ENCODE results near the gene ACOXL.
"Not testable (repeated sequence)": the region's sequence is repeated elsewhere in the genome, so short reads cannot be mapped to it uniquely, and the experiment has no call there.

The ACOXL gene

DNA sequence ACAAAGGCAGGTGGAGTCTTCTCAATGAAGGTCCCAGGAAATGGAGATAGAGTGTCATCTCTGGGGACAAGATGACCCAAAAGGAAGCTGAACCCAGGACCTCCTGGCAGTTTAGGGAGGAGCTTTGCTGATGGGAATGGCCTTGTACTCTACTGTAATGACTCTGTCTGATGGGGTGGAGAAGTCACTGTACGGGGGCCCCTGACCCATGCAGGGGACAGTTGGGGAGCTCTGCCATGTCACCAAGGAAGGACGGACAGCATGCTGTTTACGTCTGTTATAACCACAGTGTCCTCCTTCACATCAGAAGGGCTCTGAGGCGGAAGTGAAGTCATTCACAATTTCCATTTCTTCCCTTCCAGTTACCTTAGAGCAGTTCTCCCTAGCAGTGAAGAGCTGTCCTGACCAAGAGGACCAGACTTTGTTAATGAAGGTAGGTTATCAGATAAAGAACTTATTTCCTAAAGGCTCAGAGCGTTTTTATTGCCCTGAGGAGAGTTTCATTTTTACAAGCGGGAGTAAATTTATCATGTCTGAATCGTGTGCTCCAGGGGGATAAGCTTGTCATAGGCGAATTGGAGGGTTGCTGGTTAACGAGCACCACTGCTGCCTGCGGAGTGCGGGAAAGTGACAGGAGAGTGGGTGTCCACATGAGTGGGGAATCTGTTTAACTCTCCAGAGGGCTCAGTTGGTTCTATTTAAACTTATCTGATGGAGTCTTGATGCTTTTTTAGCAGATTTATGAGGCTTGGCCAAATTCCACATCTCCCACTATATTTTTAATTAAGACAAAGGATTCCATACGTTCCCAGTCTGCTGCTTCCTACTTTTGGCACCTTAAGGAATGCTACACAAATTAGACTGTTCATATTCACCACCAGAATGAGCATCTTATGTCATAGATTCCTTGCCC is 316.7 kb downstream of the ACOXL start:
- no peak for DNase-seq

DNA sequence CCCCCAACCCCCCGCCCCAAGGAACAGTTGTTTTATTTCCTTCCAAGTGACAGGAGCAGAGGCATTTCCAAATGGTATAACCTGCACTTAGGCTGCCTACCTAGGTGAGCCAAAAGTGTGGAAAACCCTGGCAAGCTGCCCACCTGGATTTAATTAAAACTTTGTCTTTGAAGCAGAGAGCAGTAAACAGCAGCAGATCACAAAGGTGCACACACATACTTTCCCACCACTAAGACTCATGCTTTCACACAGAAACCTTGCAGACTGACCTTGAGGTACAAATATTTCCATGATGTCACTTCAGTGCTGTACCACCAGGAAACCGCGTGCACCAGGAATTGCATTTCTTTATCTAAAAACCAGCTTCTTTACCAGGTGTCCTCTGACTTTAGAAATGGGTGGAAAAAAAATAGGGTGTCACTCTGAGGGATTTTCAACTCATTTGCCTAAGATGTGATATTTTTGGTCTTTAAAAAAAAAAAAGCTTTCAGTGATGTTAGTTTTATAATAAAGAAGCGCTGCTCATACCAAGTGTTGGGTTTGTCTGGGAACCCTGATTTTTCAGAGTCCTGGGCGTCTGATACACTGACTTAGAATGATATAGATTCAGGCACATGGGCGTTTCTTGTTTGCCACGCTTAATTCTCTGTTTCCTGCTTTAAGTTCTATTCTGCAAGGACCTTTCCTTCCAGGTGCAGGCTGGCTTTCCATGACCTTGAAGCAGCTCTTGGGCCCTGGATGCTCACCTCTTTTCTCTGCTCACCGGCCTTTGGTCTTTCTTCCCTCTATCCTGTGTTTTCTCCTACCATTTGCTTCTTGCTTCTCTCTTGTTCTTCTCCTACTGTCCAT is 317.6 kb downstream of the ACOXL start:
- DNase-seq, result no peak

DNA sequence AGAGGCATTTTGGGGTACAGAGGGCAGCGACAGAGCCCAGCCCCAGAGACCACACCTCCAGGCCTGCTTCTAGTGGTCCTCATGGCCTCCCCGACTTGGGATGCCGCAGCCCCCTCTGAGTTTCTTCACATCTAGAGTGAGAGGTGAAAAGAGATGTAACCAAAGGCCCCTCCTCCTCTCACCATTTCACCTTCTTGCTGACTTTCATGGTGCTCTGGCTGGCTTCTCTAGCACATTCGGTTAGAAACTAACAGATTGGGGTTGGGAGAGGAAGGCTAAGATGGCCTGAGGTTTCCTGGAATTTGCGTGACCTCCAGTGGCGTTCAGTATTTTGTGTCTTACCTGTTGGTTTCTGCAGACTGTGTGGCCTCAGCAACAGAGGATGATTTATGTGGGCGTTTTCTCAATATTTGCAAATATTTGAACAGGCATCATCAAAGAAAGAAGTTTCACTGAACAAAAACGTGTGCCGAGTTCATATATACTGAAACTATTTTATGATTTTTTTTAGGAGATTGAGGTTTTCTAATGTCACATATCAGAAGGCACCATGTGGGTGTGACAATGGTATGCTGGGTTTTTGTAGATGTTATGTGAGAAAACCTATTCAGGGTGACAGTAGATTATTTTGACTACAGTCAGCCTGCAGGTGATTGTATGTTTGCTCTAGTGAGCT is 318.5 kb downstream of the ACOXL start:
- no peak for DNase-seq

DNA sequence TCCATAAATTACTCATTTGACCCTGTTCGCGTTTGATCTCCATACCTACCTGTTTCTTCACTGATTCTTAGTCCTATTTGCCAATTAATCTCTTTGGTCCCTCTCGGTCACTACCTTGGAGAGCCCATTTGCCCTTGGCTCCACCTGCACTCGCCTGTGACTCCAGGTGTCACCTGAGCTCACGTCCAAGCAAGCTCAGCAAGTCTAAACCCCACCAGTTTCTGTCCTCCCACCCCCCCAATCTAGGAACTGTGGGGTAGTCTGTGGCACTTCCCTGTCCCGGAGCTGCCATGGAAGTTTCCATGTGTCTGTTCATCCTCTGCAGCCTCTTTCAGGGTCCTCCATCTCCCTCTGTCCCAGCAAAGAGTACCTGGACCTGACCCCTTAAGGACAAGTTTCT is 320.2 kb downstream of the ACOXL start:
- DNase-seq, result no peak

DNA sequence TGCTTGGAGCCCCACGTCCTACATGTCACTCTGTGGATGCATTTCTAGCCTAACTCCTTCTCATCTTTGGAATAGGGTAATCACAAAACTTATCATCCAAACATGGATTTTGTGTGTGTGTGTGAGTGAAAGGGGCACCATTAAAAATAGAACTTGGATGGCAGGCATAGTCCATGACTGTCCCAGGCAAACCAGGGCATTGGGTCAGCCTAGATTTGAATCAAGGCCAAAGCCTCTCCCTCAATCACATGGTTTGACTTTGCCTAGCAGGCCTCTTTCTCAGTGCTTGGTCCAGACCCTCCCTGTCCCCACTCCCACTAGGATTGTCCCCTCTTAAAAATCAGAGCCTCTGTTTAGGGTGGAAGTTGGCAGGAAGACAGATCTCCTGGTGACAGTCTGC is 320.9 kb downstream of the ACOXL start:
- no peak for DNase-seq

DNA sequence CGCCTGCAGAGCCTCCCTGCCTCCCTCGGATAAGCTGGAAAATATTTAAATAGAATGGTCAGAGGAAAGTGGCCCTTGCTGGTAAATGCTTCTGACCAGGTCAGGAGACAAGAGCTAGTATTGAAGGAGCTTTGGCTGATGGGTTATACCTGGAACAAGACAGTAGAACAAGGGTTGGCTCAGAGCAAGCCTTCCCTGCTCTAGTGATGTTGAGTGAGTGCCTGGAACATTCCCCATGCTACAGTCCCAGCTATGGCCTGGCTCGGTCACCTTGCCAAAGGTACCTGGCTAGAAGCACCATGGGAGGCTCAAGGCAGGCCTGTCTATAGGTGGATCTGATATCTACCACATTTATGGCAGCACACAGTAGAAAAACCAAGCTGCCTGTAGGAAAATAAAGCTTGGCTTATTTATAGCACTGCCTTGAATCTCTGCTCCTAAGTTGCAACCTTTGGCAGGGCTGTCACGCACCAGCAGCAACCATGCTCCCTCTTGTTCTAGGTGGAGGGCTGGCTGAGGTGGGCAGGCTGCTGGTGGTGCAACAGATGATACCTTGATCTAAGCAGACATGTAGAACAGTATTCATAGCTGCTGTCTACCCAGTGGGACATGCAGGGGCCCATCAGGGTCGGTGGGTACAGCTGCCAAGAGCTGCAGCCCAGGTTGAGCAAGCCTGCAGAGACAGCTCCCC is 321.6 kb downstream of the ACOXL start:
- no peak for DNase-seq

DNA sequence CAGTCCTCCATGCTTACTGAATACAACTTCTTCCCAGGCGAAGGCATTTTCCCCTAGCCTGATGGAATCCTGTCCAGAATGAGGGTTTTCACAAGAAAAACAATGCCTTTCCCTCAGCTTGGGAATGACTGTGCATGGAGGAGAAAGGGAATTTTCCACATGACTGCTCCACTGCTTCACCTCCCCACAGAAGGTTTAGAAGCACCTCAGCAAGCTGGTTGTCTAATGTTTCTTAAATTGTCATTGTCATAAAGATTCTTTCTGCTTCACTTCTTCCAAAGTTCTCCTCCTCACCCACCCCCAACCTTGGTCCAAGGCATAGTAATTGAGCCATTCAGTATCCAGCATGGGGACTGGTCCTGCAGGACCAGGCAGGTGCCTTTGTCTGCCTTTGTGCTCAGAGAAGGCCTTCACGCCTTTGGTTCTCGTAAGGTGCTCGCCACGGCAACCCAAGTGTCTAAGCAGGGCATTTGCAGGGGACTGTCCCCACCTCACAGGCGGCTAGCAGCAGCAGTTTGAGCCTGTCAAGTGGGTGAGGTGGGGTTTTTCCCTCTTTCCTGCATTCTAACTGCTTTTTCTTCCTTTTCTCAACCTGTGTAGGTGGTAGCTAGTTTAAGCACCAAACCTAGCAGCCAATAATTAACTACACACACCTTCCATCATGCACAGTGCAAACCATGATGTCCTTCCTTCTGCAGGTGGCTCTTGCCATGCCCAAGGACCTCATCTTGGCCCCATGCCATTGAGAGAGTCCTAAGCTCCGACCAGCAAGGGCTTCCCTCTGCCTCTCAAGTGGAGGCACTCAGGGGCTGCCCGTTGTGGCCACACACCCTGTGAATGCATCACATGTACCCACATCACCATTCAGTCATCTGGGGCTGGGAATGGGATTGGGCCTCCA is 322.7 kb downstream of the ACOXL start:
- no peak for DNase-seq

DNA sequence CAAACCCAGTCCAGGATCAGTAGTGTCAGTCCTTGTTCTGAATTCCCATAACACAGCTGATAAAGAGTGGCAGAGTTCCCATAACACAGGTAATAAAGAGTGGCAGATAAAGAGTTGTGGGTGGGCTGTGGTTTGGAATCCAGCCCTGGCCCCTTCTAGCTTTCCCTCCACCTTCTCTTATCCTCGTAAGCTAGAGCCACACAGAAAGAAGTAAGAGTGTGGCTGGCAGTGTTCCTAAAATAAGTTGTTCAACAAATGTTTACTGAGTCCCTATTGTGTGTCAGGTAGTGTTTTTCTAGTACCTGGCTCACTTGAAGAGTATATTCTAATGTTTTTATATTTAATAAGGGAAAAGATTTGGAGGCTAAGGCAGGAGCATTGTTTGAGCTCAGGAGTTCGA is 323.4 kb downstream of the ACOXL start:
- no peak for DNase-seq

DNA sequence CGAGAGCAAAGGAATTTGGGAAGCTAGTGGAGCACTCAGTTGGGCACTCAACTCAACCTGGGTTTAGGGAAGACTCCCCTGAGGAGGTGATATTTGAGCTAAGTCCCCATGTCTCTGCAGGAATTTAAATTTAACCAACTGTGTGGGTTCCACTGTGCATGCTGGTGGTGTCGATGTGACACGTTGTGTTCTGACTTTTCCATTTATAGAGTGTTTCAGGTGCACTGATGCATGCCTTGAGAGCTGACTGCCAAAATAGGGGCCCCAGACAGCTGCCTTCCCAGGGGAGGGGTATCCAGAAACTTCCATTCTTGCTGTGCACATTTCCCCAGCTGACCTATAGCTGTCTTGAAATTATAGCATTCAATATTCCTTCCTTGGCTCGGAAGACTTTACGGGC is 324.7 kb downstream of the ACOXL start:
- DNase-seq, result no peak

DNA sequence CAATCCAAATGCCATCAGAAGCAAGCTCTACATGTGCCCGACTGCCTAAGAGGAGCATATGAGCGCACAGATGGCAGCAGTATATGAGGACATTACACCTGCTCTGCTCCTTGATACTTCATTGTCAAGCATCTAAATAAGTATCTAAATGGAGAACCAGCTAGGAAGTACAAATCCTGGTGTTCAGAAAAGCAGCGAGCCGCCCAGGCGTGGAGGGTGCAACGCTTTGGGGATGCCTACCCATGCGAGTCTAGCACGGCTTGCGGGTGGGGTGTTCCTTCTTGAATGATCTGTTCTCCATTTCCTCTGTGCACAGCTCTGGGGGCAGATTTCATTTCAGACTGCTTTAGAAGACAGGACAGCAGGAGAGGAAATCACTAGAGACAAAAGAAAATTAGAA is 325.3 kb downstream of the ACOXL start:
- DNase-seq, result no peak

DNA sequence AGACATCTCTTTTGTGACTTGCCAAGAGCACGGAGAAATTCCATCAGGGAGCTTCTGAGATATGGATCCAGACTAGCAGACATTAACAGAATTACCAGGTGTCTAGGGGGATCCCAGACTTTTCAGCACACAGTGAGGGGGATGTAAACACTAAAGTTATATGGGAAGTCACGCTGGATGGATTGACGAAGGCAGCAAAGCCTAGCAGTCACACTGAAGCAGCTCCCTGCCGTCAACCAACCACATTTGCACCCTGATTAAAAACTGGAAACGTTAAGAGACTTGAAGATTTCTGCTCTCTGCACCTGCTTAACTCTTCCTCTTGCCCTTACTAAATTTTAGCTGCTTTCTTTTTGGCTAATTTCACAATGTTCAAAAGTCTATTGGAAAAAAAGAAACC is 325.9 kb downstream of the ACOXL start:
- no peak for DNase-seq

DNA sequence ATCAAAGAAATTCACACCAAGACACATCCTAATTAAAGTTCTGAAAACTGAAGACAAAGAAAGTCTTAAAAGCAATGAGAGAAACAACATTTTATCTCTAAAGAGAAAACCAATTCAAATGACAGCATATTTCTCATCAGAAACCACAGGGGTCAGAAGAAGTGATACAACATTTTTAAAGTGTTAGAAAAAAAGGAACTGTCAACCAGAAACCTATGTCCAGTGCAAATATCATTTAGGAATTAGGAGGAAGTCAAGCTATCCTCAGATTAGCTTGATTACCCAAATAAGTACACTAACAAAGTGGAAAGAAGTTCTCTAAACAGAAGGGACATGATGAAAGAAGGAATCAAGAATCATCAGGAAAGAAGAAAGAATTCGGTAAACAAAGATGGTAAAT is 328.8 kb downstream of the ACOXL start:
- no peak for DNase-seq

DNA sequence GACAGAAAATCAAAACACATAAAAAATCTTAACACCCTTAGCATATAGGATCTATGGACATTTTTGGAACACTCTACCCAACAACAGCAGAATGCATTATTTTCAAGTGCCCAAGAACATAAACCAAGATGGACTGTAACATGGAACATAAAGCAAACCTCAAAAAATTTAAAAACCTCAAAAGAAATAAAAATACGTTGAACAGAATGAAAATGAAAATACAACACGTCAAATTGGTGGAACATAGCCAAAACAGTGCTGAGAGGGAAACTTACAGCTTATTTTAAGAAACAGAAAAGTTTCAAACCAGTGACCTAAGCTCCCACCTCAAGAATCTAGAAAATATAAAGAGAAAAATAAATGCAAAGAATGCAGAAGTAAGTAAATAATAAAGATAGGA is 330.0 kb downstream of the ACOXL start:
- no peak for DNase-seq

DNA sequence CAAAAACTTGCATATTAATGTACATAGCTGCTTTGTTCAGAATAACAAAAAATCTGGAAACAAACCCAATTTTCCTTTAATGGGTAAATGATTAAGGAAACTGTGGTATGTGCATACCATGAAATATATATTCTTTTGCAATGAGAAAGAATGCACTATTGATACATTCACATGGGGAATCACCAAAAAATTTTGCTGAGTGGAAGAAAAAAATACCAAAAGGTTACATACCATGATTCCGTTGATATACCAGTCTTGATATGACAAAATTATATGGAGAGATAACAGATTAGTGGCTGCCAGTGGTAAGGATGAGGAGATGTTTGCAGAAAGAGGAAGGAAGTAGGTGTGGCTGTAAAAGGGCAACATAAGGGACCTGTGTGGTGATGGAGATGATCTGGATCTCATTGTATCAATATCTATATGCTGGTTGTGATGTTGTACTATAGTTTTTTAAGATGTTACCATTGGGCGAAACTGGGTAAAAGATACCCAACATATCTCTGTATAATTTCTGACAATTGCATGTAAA is 333.8 kb downstream of the ACOXL start:
- no peak for DNase-seq

DNA sequence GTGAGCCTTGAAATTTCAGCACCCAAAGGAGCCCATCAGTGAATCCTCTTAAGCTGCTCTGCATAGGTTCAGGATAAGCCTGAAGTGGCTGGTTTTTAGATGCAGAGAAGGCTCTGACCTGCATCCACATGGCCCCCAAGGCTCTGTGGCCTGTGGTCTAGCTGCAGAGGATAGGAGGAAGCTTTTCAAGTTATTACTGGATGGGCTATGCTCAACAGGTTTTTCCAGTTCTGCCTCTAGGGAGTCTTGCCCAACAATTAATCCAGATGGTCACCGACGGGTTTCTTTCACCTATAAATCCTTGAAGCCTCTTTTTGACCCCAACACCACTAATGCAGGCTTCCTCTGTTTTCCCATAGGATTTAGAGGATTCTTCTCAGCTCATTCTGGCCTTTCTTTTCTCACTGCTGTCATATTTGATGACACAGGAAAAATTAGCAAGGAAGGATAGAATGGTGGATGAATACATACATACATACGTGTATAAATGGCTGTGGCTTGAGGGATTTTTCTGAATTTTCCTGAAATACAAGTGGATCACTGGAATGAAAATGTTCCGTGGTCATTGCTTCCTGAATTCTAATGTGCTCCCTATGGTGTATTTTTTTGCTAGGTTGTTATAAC is 336.2 kb downstream of the ACOXL start:
- DNase-seq, result no peak

DNA sequence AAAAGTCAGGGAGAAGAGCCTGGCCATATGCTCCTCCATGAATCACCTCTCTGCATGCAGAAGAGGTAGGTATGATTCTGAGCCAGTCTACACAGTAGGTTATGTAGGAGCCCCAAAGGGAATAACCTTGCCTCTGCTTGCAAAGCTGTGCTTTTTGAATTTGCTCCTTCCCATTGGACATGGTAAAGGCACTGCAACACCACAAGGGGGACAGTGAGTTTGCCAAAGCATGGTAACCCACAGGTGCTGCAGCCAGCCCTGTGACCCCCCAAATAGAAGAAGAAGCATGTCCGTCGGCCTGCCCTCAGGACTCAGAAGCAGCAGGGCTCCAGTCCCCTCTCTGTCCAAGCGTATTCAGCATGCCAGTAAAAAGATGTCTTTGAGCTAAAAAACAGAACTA is 337.3 kb downstream of the ACOXL start:
- no peak for DNase-seq

DNA sequence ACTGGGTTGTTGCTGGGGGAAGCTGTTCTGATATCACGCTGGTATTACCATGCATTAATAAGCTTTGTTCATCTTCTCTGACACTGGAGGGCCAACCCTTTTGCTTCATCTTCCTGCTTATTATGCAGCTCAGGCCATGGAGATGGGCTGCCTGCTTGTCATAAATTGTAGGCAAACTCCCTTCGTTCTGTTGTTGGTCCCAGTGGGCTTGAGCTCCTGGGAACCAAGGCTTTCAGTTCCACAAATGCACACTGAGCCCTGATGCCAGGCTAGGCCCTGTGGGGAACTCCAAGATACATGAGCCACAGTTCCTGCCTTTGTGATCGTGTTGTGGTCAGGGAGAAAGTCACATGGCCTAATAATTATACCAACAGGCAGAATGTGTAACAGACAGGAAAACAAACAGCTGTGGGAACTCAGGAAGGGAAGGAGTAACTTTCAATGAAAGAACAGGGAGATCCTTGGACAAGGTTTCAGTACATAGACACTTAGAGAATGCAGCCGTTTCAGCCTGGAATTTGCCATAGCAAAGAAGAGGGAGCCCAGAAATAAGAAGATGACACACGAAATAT is 339.3 kb downstream of the ACOXL start:
- DNase-seq, result no peak

DNA sequence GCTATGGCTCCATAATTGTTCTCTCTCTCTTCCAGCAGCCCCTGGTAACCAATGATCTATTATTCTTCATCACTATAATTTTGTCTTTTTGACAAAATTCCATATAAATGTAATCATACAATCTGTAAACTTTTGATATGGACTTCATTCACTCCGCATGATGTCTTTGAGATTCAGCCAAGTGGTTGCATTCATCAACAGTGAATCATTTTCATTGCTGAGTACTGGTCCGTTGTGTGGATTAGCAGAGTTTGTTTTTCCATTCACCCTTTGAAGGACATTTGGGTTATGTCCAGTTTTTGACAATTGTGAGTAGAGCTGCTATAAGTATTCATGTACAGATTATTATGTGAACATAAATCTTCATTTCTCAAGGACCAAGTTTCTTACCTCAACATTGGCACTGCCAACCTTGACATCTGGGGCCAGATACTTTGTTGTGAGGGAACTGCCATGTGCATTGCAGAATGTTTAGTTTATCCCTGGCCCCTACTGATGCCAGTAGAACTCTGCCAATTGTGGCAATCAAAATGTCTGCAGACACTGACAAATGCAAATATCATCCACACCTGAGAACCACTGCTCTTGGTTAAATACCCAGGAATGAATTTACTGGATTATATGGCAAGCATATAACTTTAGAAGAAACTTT is 340.0 kb downstream of the ACOXL start:
- no peak for DNase-seq

DNA sequence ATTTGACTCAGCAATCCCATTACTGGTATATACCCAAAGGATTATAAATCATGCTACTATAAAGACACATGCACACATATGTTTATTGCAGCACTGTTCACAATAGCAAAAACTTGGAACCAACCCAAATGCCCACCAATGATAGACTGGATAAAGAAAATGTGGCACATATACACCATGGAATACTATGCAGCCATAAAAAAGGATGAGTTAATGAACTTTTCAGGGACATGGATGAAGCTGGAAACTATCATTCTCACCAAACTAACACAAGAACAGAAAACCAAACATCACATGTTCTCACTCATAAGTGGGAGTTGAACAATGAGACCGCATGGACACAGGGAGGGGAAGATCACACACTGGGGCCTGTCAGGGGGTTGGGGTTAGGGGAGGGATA is 350.3 kb downstream of the ACOXL start:
- not testable (repeated sequence) for DNase-seq

DNA sequence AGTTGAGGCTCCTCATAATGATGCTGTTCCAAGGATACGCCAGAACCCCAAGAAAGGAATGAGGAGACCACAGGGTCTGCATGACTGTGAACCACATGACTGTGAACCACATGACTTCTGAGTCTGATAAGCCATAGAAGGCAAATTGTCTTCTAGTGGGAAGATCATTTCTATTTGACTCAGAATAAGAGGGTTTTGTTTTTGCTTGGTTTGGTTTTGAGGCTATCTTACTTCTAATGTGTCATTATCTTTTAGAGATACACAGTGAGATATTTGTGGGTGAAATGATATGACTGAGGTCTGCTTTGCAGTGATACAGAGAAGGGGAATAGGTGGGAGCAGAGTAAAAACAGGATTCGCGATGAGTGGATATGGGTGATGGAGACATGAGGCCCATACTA is 359.4 kb downstream of the ACOXL start:
- no peak for DNase-seq
